ENCODE measurements around the gene PVRIG.
"Not testable (repeated sequence)": the region's sequence is repeated elsewhere in the genome, so short reads cannot be mapped to it uniquely, and the experiment has no call there.

Gene PVRIG

DNA sequence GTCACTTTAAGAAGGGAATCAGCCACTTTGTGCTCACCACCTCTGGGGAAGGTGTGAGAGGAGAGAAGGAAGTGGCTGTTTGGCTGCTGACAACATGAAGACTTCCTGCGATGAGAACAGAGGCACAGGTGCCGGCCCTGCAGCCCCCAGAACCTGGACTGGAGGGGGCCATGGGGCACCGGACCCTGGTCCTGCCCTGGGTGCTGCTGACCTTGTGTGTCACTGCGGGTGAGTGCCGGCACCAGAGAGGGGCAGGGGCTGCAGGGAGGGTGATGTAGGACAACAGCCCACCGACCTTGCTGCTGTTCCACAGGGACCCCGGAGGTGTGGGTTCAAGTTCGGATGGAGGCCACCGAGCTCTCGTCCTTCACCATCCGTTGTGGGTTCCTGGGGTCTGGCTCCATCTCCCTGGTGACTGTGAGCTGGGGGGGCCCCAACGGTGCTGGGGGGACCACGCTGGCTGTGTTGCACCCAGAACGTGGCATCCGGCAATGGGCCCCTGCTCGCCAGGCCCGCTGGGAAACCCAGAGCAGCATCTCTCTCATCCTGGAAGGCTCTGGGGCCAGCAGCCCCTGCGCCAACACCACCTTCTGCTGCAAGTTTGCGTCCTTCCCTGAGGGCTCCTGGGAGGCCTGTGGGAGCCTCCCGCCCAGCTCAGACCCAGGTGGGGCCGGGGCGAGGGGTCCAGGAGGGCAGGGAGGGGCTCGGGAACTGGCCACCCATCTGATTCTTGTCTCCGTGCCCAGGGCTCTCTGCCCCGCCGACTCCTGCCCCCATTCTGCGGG lies at the start of gene PVRIG:
Gene PVRIG, plus strand, starts transcription at position 149 of the 785 bp plus-strand sequence. Its CDS starts 22 bp downstream, at position 171.
- H3K9ac ChIP-seq (ENCODE audit: low read length); H3K27ac ChIP-seq (ENCODE audit: low read depth, low read length); H3K4me3 ChIP-seq (ENCODE audit: low read depth in 1 of 2, low read length in 2 of 2); H3K36me3 ChIP-seq (ENCODE audit: insufficient read depth, low read length); H3K4me1 ChIP-seq (ENCODE audit: insufficient read depth, low read length); H3K27me3 ChIP-seq (ENCODE audit: control insufficient read depth in 1 of 2, insufficient read depth in 2 of 2, low read length in 2 of 2); H3K9me3 ChIP-seq (ENCODE audit: low read length): not testable (repeated sequence)

DNA sequence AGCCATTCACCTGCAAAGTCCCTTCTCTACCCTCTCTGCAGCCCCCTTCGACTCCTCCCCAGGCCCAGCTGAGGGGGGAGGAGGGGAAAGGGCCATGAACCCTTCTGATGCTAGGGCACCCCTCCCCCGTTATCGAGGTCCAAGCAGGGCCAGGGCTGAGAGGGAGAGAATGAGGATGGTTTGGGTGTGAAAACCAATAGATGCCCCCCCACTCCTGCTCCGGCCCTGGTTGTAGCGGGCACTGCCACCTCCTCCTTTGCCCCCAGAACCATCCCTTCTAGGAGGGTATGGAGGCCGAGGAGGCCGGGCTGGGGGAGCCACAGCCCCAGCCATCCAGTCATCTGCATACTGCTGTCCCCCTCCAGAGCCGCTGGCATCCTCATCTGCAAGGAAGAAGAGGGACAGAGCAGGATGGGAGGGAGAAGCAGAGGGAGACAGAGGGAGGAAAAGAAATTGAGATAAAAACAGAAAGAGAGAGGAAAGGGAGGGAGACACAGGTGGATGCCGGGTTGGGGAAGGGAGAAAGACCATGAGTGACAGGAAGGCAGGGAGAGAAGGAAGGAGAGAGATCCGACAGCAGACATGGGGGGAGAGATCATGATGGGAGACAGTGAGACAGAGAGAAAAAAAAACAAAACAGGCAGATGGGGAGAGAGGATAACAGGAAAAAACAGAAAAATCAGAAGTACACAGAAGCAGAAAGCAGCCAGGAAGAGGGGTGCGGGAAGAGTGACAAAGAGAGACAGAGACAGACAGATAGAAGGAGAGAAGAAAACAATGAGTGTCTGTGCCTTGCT lies 49.5 kb upstream of the PVRIG start:
- peaks cover 0 to 8% of the 10 kb centered on the region in 2 donors for H3K27me3 ChIP-seq (ENCODE audit: control insufficient read depth in 1 of 2, insufficient read depth in 2 of 2, low read length in 2 of 2)
- peaks cover 19% of the 10 kb centered on the region for H3K4me1 ChIP-seq (ENCODE audit: insufficient read depth, low read length)
- H3K9ac ChIP-seq (ENCODE audit: low read length) = no peak overlapping the region
- no peaks in the 10 kb centered on the region for H3K36me3 ChIP-seq (ENCODE audit: insufficient read depth, low read length)
- H3K4me3 ChIP-seq (ENCODE audit: low read depth in 1 of 2, low read length in 2 of 2) = no peak overlapping the region
- H3K27ac ChIP-seq (ENCODE audit: low read depth, low read length) = no peak overlapping the region
- no peaks in the 10 kb centered on the region for H3K9me3 ChIP-seq (ENCODE audit: low read length)

DNA sequence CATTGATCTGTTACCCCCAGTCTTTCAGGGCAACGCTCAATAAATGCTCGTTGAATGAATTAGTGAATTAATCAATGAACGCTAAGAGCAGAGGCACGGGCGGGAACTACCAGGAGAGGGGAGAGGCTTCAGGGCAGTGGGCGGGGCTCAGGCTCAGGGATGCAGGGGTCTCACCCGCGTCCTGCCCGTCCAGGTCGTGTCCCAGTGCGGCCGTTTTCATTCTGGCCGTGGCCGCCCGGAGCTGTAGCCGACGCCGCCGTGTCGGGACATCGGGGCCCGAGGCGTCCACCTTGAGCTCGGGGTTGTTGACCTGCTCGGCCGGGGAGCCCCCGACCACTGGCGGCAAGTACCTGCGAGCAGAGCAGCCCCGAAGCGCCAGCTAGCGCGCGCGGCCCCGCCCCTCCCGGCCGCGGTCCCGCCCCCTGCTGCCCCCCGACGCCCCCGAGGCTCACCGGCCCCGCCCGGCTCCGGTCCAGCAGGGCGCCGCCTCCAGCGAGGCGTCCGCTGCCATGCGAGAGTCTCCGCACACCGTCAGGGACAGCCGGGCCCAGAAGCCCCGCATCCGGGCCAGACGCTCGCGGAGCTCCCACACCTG lies 48.6 kb upstream of the PVRIG start:
- peaks cover 0 to 8% of the 10 kb centered on the region in 2 donors for H3K27me3 ChIP-seq (ENCODE audit: control insufficient read depth in 1 of 2, insufficient read depth in 2 of 2, low read length in 2 of 2)
- no peaks in the 10 kb centered on the region for H3K36me3 ChIP-seq (ENCODE audit: insufficient read depth, low read length)
- peaks cover 19% of the 10 kb centered on the region for H3K4me1 ChIP-seq (ENCODE audit: insufficient read depth, low read length)
- no peaks in the 10 kb centered on the region for H3K9me3 ChIP-seq (ENCODE audit: low read length)
- H3K27ac ChIP-seq (ENCODE audit: low read depth, low read length) = peak overlapping the region; percentile 34
- no peak overlapping the region for H3K9ac ChIP-seq (ENCODE audit: low read length)
- peak overlapping the region; percentile 45 to 61 for H3K4me3 ChIP-seq (ENCODE audit: low read depth in 1 of 2, low read length in 2 of 2)

DNA sequence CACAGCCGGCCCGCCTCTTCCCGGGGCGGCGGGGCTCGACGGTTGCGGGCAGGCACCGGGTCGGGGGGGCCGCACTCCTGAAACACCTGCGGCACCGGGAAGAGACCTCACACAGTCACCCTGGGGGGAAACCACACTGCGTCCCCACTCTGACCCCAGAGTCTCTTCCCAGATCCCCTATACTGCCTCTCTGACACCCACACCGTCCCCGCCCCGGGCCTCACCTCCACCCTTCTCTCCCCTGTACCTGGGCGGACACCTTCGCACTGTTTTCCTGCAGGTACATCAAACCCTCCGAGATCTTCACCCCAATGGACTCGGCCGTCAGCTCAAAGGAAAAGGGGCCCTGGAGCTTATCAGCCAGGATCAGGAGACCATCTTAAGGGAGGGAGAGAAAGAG lies 47.9 kb upstream of the PVRIG start:
- Histone ChIP-seq H3K4me1 (ENCODE audit: insufficient read depth, low read length) (peaks cover 15% of the 10 kb centered on the region), H3K36me3 (ENCODE audit: insufficient read depth, low read length) (no peaks in the 10 kb centered on the region), H3K9me3 (ENCODE audit: low read length) (no peaks in the 10 kb centered on the region), H3K27me3 (ENCODE audit: control insufficient read depth in 1 of 2, insufficient read depth in 2 of 2, low read length in 2 of 2) (peaks cover 0 to 8% of the 10 kb centered on the region in 2 donors), H3K9ac (ENCODE audit: low read length) (no peak overlapping the region), H3K27ac (ENCODE audit: low read depth, low read length) (no peak overlapping the region), H3K4me3 (ENCODE audit: low read depth in 1 of 2, low read length in 2 of 2) (no peak overlapping the region)

DNA sequence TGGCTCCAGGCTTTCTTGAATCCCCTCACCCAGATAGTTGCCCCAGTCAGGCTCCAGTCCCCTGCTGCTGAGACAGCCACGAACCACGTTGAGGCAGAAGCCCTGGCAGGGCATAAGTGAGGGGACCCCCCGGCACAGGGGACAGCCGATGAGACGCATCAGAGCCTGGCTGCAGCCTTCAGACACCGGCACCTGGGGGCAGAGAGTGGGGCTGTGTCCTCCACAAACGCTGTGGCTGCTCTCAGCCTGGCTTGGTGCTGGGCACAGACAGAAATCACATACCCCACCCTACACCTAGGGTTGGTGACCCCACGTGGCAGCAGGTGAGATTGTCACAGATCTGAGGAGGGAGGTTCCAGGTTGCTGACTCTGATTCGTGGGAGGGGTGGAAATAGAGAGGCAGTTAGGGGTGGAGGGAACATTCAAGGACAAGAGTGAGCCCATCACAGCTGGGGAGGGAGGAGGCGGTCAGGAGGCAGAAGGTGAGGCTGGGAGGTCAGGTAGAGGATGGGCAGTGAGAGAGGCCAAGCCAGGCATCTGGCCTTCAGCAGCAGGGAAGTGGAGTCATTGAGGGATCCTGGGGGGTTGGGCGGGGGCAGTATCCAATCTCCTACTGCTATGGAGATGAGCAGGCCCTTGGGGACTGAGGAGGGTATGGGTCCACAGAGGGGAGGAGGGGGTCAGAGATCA lies 45.8 kb upstream of the PVRIG start:
- H3K9me3 ChIP-seq (ENCODE audit: low read length) = no peaks in the 10 kb centered on the region
- no peaks in the 10 kb centered on the region for H3K36me3 ChIP-seq (ENCODE audit: insufficient read depth, low read length)
- H3K27ac ChIP-seq (ENCODE audit: low read depth, low read length) = no peak overlapping the region
- H3K27me3 ChIP-seq (ENCODE audit: control insufficient read depth in 1 of 2, insufficient read depth in 2 of 2, low read length in 2 of 2) = peaks cover 0 to 8% of the 10 kb centered on the region in 2 donors
- no peak overlapping the region for H3K4me3 ChIP-seq (ENCODE audit: low read depth in 1 of 2, low read length in 2 of 2)
- no peak overlapping the region for H3K9ac ChIP-seq (ENCODE audit: low read length)
- H3K4me1 ChIP-seq (ENCODE audit: insufficient read depth, low read length) = no peaks in the 10 kb centered on the region

DNA sequence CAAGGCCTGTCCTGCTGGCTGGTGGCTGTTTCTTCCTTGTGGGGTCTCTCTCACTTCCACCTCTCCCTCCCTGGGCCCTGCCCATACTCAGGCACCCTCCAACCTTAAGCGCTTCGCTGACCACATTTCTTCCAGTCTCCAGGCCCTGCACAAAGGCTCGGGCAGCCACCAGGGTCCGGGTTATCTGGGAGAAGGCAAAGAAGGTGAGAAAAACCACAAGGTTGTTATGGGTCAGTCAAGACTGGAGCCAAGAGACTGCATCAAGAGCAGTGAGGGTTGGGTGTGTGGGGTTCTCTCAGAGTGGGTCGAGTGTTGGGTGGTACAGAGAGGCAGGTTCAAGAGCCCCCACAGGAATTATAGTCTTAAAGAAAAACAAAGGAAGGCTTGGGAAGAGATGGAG lies 45.2 kb upstream of the PVRIG start:
- Histone ChIP-seq H3K27ac (ENCODE audit: low read depth, low read length) (no peak overlapping the region), H3K9me3 (ENCODE audit: low read length) (no peaks in the 10 kb centered on the region), H3K36me3 (ENCODE audit: insufficient read depth, low read length) (no peaks in the 10 kb centered on the region), H3K4me1 (ENCODE audit: insufficient read depth, low read length) (no peaks in the 10 kb centered on the region), H3K9ac (ENCODE audit: low read length) (no peak overlapping the region), H3K4me3 (ENCODE audit: low read depth in 1 of 2, low read length in 2 of 2) (no peak overlapping the region), H3K27me3 (ENCODE audit: control insufficient read depth in 1 of 2, insufficient read depth in 2 of 2, low read length in 2 of 2) (peaks cover 0 to 8% of the 10 kb centered on the region in 2 donors)

DNA sequence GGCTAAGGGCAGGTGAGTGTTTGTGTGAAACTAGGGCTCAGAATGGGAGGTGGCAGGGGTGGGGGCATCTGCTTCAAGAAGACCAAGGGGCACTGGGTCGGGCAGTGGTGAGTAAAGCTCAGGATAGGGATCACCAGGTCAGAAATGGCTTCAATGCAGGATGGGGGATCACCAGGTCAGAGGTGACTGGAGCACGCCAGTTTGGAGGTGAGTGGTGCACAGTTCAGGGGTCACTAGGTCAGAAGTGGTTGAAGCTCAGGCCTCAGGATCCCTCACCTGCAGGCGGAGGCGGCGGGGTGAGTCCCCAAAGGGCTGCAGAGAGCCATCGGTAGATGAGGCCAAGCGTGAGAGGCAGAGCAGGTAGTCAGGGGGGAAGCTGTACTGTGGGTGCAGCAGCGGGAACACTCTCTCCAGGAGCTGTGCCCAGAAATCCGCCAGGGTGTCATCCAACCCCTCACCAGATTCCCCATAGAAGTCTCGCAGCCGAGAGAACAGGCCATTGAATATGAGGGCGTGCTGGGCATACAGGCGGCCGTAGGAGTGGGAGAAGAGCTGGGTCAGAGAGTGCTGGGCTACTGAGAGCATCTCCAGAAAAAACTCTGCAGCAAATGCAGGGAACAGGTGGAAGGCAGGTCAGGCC lies 44.3 kb upstream of the PVRIG start:
- H3K27ac ChIP-seq (ENCODE audit: low read depth, low read length) = no peak overlapping the region
- H3K4me3 ChIP-seq (ENCODE audit: low read depth in 1 of 2, low read length in 2 of 2) = no peak overlapping the region
- no peaks in the 10 kb centered on the region for H3K4me1 ChIP-seq (ENCODE audit: insufficient read depth, low read length)
- H3K9me3 ChIP-seq (ENCODE audit: low read length) = no peaks in the 10 kb centered on the region
- peaks cover 0 to 4% of the 10 kb centered on the region in 2 donors for H3K27me3 ChIP-seq (ENCODE audit: control insufficient read depth in 1 of 2, insufficient read depth in 2 of 2, low read length in 2 of 2)
- no peak overlapping the region for H3K9ac ChIP-seq (ENCODE audit: low read length)
- H3K36me3 ChIP-seq (ENCODE audit: insufficient read depth, low read length) = no peaks in the 10 kb centered on the region

DNA sequence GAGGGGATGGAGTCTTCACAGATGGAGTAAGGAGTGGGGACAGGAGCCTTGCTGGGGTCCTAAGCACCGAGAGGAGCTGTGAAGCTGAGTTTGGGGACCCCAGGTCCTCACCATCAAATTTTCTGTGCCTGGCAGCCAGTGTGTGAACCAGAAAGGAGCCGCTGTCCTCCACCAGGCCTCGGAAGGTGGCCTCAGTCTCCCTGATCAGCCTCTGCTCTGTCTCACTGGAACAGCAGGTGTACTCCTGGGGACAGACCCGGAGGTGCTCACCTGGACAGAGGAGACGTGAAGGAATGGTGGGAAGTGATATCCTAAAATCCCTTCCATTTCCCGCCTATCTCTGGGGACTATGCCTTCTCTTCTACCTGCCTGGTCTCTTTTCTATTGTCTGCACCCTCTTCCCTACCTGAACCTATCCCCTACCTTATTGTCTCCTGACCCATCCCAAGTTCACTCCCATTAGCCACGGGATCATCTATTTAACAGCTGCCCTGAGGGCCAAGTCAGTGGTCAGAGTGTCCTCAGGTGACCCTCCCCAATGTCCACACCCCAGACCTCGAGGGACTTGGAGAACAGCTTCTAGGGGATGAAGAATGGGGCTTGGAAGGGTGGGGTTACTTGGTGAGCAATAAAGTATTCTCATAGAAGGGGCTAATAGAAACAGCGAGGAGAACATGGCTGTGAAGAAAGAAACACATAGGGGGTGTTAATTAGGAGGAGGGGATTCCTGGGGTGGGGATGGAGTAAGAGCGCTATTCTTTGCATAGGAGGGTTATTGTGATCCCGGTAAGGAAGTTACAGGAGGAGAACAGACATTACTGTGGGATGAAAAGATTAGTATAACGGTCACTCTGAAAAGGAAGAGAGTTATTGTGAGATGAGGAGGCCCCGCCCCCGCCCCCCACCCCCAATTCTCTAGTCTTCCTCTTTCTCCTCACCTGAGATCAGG lies 43.4 kb upstream of the PVRIG start:
- Histone ChIP-seq H3K27me3 (ENCODE audit: control insufficient read depth in 1 of 2, insufficient read depth in 2 of 2, low read length in 2 of 2) (no peaks in the 10 kb centered on the region), H3K4me1 (ENCODE audit: insufficient read depth, low read length) (no peaks in the 10 kb centered on the region), H3K9me3 (ENCODE audit: low read length) (no peaks in the 10 kb centered on the region), H3K9ac (ENCODE audit: low read length) (no peak overlapping the region), H3K27ac (ENCODE audit: low read depth, low read length) (peak overlapping the region; percentile 53), H3K36me3 (ENCODE audit: insufficient read depth, low read length) (no peaks in the 10 kb centered on the region), H3K4me3 (ENCODE audit: low read depth in 1 of 2, low read length in 2 of 2) (peak overlapping the region; percentile 56 to 70)

DNA sequence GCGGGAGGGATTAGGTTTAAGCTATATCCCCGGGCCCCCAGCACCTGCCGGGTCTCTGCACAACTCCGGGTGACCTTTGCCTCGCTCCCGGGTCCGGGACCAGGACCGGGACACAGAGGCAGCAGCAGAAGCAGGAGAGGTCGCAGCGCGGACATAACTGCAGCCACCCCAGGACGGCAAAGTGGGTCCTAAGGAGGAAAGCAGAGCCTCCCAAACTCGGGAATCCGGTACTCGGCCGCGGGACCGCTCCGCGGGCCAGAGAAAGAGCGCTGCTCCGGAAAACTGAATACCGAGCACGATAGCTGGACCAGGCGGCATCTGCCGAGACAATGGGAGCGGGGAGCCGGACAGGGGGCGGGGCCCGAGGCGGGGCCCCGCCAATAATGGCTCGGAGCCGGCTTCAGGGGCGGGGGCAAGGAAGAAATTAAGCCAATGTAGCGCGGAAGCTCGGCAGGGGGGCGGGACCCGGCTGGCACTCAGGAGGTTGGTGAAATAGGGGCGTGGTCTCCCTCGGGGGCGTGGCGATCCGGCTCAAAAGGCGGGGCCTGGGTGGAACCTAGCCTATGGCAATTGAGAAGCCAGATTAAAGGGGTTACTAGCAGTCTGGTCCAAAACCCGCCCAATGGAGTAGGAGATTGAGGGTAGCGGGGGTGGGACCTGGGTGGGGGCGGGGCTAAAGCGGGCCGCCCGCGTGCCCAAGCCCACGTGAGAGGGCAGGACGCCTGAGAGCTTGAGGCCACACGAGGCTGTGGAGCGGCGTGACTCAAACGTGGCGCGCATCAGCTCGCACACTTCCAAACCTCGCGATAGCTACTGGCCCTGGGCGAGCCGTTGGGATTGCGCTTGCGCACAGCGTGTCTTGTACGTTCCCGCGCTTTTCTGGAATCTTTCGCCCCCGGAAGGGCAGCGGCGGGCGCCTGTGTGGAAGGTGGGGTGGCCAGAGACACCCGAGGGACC lies 42.4 kb upstream of the PVRIG start, which contains the start of the genes GPC2 and STAG3:
Gene GPC2, minus strand, starts transcription at position 337 of the 957 bp plus-strand sequence. Its CDS starts 182 bp downstream, at position 155.
Gene STAG3, plus strand, starts transcription at position 874 of the 957 bp plus-strand sequence. CDS start 2,639 bp downstream, outside the sequence.
- no peaks in the 10 kb centered on the region for H3K36me3 ChIP-seq (ENCODE audit: insufficient read depth, low read length)
- H3K4me3 ChIP-seq (ENCODE audit: low read depth in 1 of 2, low read length in 2 of 2) = peak within 1 kb of the TSS; percentile 56 to 70
- H3K4me1 ChIP-seq (ENCODE audit: insufficient read depth, low read length) = no peaks in the 10 kb centered on the region
- H3K27ac ChIP-seq (ENCODE audit: low read depth, low read length) = peak within 1 kb of the TSS; percentile 53
- no peak within 1 kb of the TSS for H3K9ac ChIP-seq (ENCODE audit: low read length)
- no peaks in the 10 kb centered on the region for H3K27me3 ChIP-seq (ENCODE audit: control insufficient read depth in 1 of 2, insufficient read depth in 2 of 2, low read length in 2 of 2)
- no peaks in the 10 kb centered on the region for H3K9me3 ChIP-seq (ENCODE audit: low read length)

Measured in muscle layer of colon (tissue), 2 donors.